HCT116 (cell line): ENCODE measurements around the gene SLC35F3. TPM values are rescaled to one million over a fixed set of nuclear protein-coding genes. Genes with fewer than 3 reads are reported as not detected.

ENCODE experiments used
- ATAC-seq: fragments of 200-7000 bp; cut with Tn5 transposase; 2 replicates; pipeline ENCODE4 v1.9.1; 2020; ENCODE audit warnings: mild to moderate bottlenecking, moderate library complexity
- BruUV-seq: library from RNA; stranded (reverse); fragments of 400-500 nt; replicated peaks from 2 replicates; lab custom pipeline; 2021; lab: Mats Ljungman, UMichigan
- CTCF ChIA-PET: fragments of 300-600 bp; sonication (Branson Sonifier 250); formaldehyde crosslinking; loops from one replicate; lab custom pipeline; 2021; ENCODE audit warnings: antibody characterized with exemption; lab: Charles Lee
- POLR2A ChIA-PET: fragments of 300-600, 350-600 bp; sonication (Branson Sonifier 250); formaldehyde crosslinking; loops from one replicate; lab custom pipeline; 2021; ENCODE audit warnings: antibody characterized with exemption; lab: Charles Lee
- RAD21 ChIA-PET, 2 experiments: fragments of 300-600 bp; sonication (Branson Sonifier 250); formaldehyde crosslinking; loops; one replicate each; lab custom pipeline; 2023; ENCODE audit warnings: low total read pairs in 2 of 2; ENCODE audit not compliant: uncharacterized antibody in 2 of 2, unreplicated experiment in 2 of 2, low non-redundant PET in 1 of 2; lab: Charles Lee
- DNase-seq: peaks from one replicate; pipeline ENCODE4 v3.0.0-alpha.2; 2010; ENCODE audit warnings: low read depth, low spot score
- H2AFZ ChIP-seq: fragments of 200-600 bp; shearing (Covaris generic), sonication (generic); 2 replicates; pipeline ENCODE4 v1.6.1; 2017; ENCODE audit warnings: low read depth, mixed run types, mixed read lengths, antibody characterized with exemption, low read length; ENCODE audit not compliant: poor library complexity, severe bottlenecking
- H3K27ac ChIP-seq: 2 replicates; pipeline ENCODE4 v1.5.1; 2012; ENCODE audit warnings: low read depth, low read length
- H3K27me3 ChIP-seq: fragments of 200-600 bp; sonication (generic); 2 replicates; pipeline ENCODE4 v1.6.1; 2016; ENCODE audit warnings: mixed run types, low read length, mixed read lengths; ENCODE audit not compliant: insufficient read depth
- H3K36me3 ChIP-seq, 2 experiments: fragments of 200-500 bp in 1 of 2; fragments of 200-600 bp in 1 of 2; sonication (Bioruptor generic) in 1 of 2; sonication (generic) in 1 of 2; 2 replicates each; pipeline versions ENCODE4 v1.5.1 to v1.6.1; 2014 to 2016; ENCODE audit warnings: low read length in 2 of 2, inconsistent platforms in 1 of 2, mixed read lengths in 1 of 2, mixed run types in 1 of 2; ENCODE audit not compliant: insufficient read depth in 2 of 2, control insufficient read depth in 1 of 2
- H3K4me1 ChIP-seq, 2 experiments: fragments of 200-600 bp in 1 of 2; sonication (generic) in 1 of 2; 2 replicates each; pipeline versions ENCODE4 v1.5.1 to v1.6.1; 2012 to 2017; ENCODE audit warnings: low read length in 2 of 2, inconsistent platforms in 1 of 2, mild to moderate bottlenecking in 1 of 2, mixed read lengths in 1 of 2, mixed run types in 1 of 2, moderate library complexity in 1 of 2; ENCODE audit not compliant: insufficient read depth in 2 of 2, control insufficient read depth in 1 of 2
- H3K4me2 ChIP-seq: fragments of 200-600 bp; sonication (generic); 2 replicates; pipeline ENCODE4 v1.6.1; 2017; ENCODE audit warnings: mixed run types, low read length, mixed read lengths
- H3K4me3 ChIP-seq, 2 experiments: fragments of 200-600 bp in 1 of 2; sonication (generic) in 1 of 2; replicated peaks in 1 of 2; 2 replicates each; pipeline ENCODE4 v1.5.1; 2011 to 2016; ENCODE audit warnings: low read length in 2 of 2, control low read depth in 1 of 2, low read depth in 1 of 2, mild to moderate bottlenecking in 1 of 2, mixed read lengths in 1 of 2, mixed run types in 1 of 2
- H3K79me2 ChIP-seq: fragments of 200-600 bp; sonication (generic); 2 replicates; pipeline ENCODE4 v1.6.1; 2017; ENCODE audit warnings: mild to moderate bottlenecking, mixed run types, low read length, moderate library complexity, mixed read lengths; ENCODE audit not compliant: insufficient read depth
- H3K9ac ChIP-seq: fragments of 200-600 bp; sonication (generic); 2 replicates; pipeline ENCODE4 v1.6.1; 2016; ENCODE audit warnings: low read length, mixed read lengths
- H3K9me2 ChIP-seq: fragments of 200-600 bp; sonication (generic), shearing (Covaris generic); 2 replicates; pipeline ENCODE4 v1.6.1; 2017; ENCODE audit warnings: mixed run types, mild to moderate bottlenecking, moderate library complexity; ENCODE audit not compliant: insufficient read depth
- H3K9me3 ChIP-seq, 2 experiments: fragments of 200-500 bp in 1 of 2; fragments of 200-600 bp in 1 of 2; sonication (Bioruptor generic) in 1 of 2; sonication (generic) in 1 of 2; 2 replicates each; pipeline ENCODE4 v1.6.1; 2014 to 2017; ENCODE audit warnings: low read length in 2 of 2, mixed read lengths in 2 of 2, inconsistent platforms in 1 of 2, low read depth in 1 of 2, mild to moderate bottlenecking in 1 of 2, mixed run types in 1 of 2, moderate library complexity in 1 of 2; ENCODE audit not compliant: control insufficient read depth in 1 of 2, insufficient read depth in 1 of 2
- H4K20me1 ChIP-seq: fragments of 200-600 bp; sonication (generic), shearing (Covaris generic); 2 replicates; pipeline ENCODE4 v1.6.1; 2017; ENCODE audit warnings: mixed run types, mild to moderate bottlenecking, moderate library complexity; ENCODE audit not compliant: insufficient read depth
- CEBPB ChIP-seq: IDR thresholded peaks from 2 replicates; pipeline ENCODE4 v1.6.1; 2012; ENCODE audit warnings: low read depth
- CTCF ChIP-seq, 3 experiments: fragments of 200-600 bp in 1 of 3; sonication (generic) in 1 of 3; IDR thresholded peaks in 2 of 3; conservative IDR thresholded peaks in 1 of 3; 2 replicates each; pipeline ENCODE4 v1.5.1; 2012 to 2017; ENCODE audit warnings: low read depth in 2 of 3, low read length in 2 of 3, antibody characterized with exemption in 1 of 3, borderline replicate concordance in 1 of 3, control low read depth in 1 of 3, mild to moderate bottlenecking in 1 of 3, mixed read lengths in 1 of 3, mixed run types in 1 of 3, moderate library complexity in 1 of 3; ENCODE audit not compliant: insufficient read depth in 1 of 3
- EZH2phosphoT487 ChIP-seq: fragments of 200-600 bp; IDR thresholded peaks from 2 replicates; pipeline ENCODE4 v1.6.1; 2018; ENCODE audit warnings: antibody characterized with exemption, borderline replicate concordance
- MAX ChIP-seq: IDR thresholded peaks from 2 replicates; pipeline ENCODE4 v1.6.1; 2012
- POLR2A ChIP-seq: IDR thresholded peaks from 2 replicates; pipeline ENCODE4 v1.7.0; 2011; ENCODE audit warnings: borderline replicate concordance; ENCODE audit not compliant: insufficient read depth, insufficient read length; ENCODE audit errors: extremely low read depth
- POLR2AphosphoS5 ChIP-seq: IDR thresholded peaks from 2 replicates; pipeline ENCODE4 v1.6.1; 2011; ENCODE audit warnings: mild to moderate bottlenecking, low read depth, low read length, moderate library complexity
- RAD21 ChIP-seq: IDR thresholded peaks from 2 replicates; pipeline ENCODE4 v1.6.1; 2012; ENCODE audit warnings: low read depth, mild to moderate bottlenecking
- ZFX ChIP-seq: fragments of 450-650 bp; IDR thresholded peaks from 2 replicates; pipeline ENCODE4 v1.6.1; 2017
- ZNF274 ChIP-seq: fragments of 200-500 bp; sonication (Bioruptor generic); IDR thresholded peaks from 2 replicates; pipeline ENCODE4 v1.6.1; 2014; ENCODE audit warnings: mild to moderate bottlenecking, low read depth, low read length, inconsistent platforms
- intact Hi-C: fragments of 100-400 bp; cut with micrococcal nuclease; formaldehyde crosslinking; loops from 2 replicates; pipeline ENCODE4 v1.10.0; 2022
- total RNA-seq: library from RNA; stranded (reverse); gene quantifications from one replicate; pipeline ENCODE4 v1.2.1, GENCODE V29; 2021; ENCODE audit not compliant: unreplicated experiment

The SLC35F3 gene
- total RNA-seq, 1 experiment from 2014 or later, result 6.4 TPM

GRCh38 chr1:234014208-234014607 is 109.7 kb downstream of the SLC35F3 start:
- POLR2A ChIA-PET, result no interaction called here
- no peak for TF ChIP-seq CTCF (IDR thresholded peaks at IDR 0.05 in 2 of 3, conservative IDR thresholded peaks at IDR 0.05 in 1 of 3; ENCODE audit: borderline replicate concordance in 1 of 3, insufficient read depth in 1 of 3, low read depth in 2 of 3, low read length in 2 of 3)

GRCh38 chr1:234018816-234019215 is 114.3 kb downstream of the SLC35F3 start:
- intact Hi-C loops, result no loop called here
- no peak overlapping the region for H3K4me2 ChIP-seq
- TF ChIP-seq POLR2AphosphoS5 (no peak), POLR2A (no peak), ZFX (no peak), CEBPB (no peak), CTCF (IDR thresholded peaks at IDR 0.05 in 2 of 3, conservative IDR thresholded peaks at IDR 0.05 in 1 of 3; ENCODE audit: borderline replicate concordance in 1 of 3, insufficient read depth in 1 of 3, low read depth in 2 of 3, low read length in 2 of 3) (no peak), MAX (no peak), EZH2phosphoT487 (no peak), ZNF274 (no peak), RAD21 (no peak)
- ChIA-PET RAD21 (no interaction called here), CTCF (no interaction called here), POLR2A (no interaction called here)
- no TSS peak for BruUV-seq
- no peaks in the 10 kb centered on the region for H3K4me1 ChIP-seq
- H4K20me1 ChIP-seq, result no peaks in the 10 kb centered on the region
- H3K9ac ChIP-seq, result no peak overlapping the region
- H3K36me3 ChIP-seq, result no peaks in the 10 kb centered on the region
- DNase-seq (no peak), ATAC-seq (no peak)
- no peaks in the 10 kb centered on the region for H3K27me3 ChIP-seq
- no peak overlapping the region for H3K4me3 ChIP-seq
- no peak overlapping the region for H3K27ac ChIP-seq
- no peak overlapping the region for H2AFZ ChIP-seq
- H3K9me2 ChIP-seq, result no peaks in the 10 kb centered on the region; the same call in 1 of the 2 replicates
- peaks cover 9% of the 10 kb centered on the region; the same call in 1 of the 2 replicates for H3K79me2 ChIP-seq
- H3K9me3 ChIP-seq, result no peaks in the 10 kb centered on the region

More at GRCh38 chr1:234014208-234014607, 109.7 kb downstream of the SLC35F3 start:
- DNase-seq (no peak), ATAC-seq (no peak)
- no peaks in the 10 kb centered on the region for H3K9me3 ChIP-seq
- CTCF ChIA-PET, result no interaction called here
- H3K4me1 ChIP-seq, result no peaks in the 10 kb centered on the region
- no peak overlapping the region for H3K27ac ChIP-seq
- no peaks in the 10 kb centered on the region; the same call in 1 of the 2 replicates for H3K9me2 ChIP-seq
- no peaks in the 10 kb centered on the region for H3K27me3 ChIP-seq
- no peak overlapping the region for H3K9ac ChIP-seq
- H2AFZ ChIP-seq, result no peak overlapping the region
- no TSS peak for BruUV-seq
- intact Hi-C loops, result no loop called here
- H3K79me2 ChIP-seq, result no peaks in the 10 kb centered on the region
- no peak overlapping the region for H3K4me2 ChIP-seq
- H4K20me1 ChIP-seq, result 0 out of 2 replicates have a peak, but pooled peaks cover 3% of the 10 kb centered on the region
- no peaks in the 10 kb centered on the region for H3K36me3 ChIP-seq
- RAD21 ChIA-PET, result no interaction called here
- H3K4me3 ChIP-seq, result no peak overlapping the region
